Measurements from ENCODE around the gene UBXN4.

Gene UBXN4

GRCh38 chr2:135796606-135797005 lies 55.0 kb downstream of the UBXN4 start:
- Histone ChIP-seq H3K9me2 (replicated peaks; ENCODE audit: insufficient read depth, low read length) (no peaks in the 10 kb centered on the region), H3K27me3 (replicated peaks; ENCODE audit: insufficient read depth, low read length) (no peaks in the 10 kb centered on the region), H3K9ac (ENCODE audit: low read length) (no peak overlapping the region), H2AFZ (ENCODE audit: low read length) (no peak overlapping the region), H3K4me1 (ENCODE audit: low read length) (peaks cover 7% of the 10 kb centered on the region; the same call in 1 of the 2 replicates), H3K27ac (ENCODE audit: low read length) (no peak overlapping the region), H3K4me2 (ENCODE audit: low read depth, low read length) (no peak overlapping the region), H3F3A (ENCODE audit: insufficient read depth, low read length) (0 out of 2 replicates have a peak, but pooled peaks cover 8% of the 10 kb centered on the region), H3K36me3 (replicated peaks; ENCODE audit: insufficient read depth, low read length) (no peaks in the 10 kb centered on the region), H4K20me1 (ENCODE audit: insufficient read depth, low read length) (no peaks in the 10 kb centered on the region), H3K9me3 (replicated peaks; ENCODE audit: insufficient read depth, low read length) (no peaks in the 10 kb centered on the region), H3K4me3 (ENCODE audit: low read length) (no peak overlapping the region), H3K79me2 (ENCODE audit: low read length) (no peaks in the 10 kb centered on the region)
- no peak for DNase-seq
- TF ChIP-seq EZH2 (optimal IDR thresholded peaks at IDR 0.05; ENCODE audit: low read depth, low read length) (no peak), EZH2phosphoT487 (IDR thresholded peaks at IDR 0.05; ENCODE audit: low read length) (no peak), CTCF (IDR thresholded peaks at IDR 0.05; ENCODE audit: low read length) (no peak)

GRCh38 chr2:135797497-135798274 lies 56.0 kb downstream of the UBXN4 start:
- Histone ChIP-seq H3K27ac (ENCODE audit: low read length) (no peak overlapping the region), H3K4me2 (ENCODE audit: low read depth, low read length) (no peak overlapping the region)

GRCh38 chr2:135798275-135798705 lies 56.6 kb downstream of the UBXN4 start:
- Histone ChIP-seq H3F3A (ENCODE audit: insufficient read depth, low read length) (0 out of 2 replicates have a peak, but pooled peaks cover 8% of the 10 kb centered on the region), H3K9me3 (replicated peaks; ENCODE audit: insufficient read depth, low read length) (no peaks in the 10 kb centered on the region), H3K4me3 (ENCODE audit: low read length) (no peak overlapping the region), H2AFZ (ENCODE audit: low read length) (no peak overlapping the region), H3K79me2 (ENCODE audit: low read length) (no peaks in the 10 kb centered on the region), H3K36me3 (replicated peaks; ENCODE audit: insufficient read depth, low read length) (no peaks in the 10 kb centered on the region), H3K4me1 (ENCODE audit: low read length) (peaks cover 7% of the 10 kb centered on the region; the same call in 1 of the 2 replicates), H3K4me2 (ENCODE audit: low read depth, low read length) (no peak overlapping the region), H3K9me2 (replicated peaks; ENCODE audit: insufficient read depth, low read length) (no peaks in the 10 kb centered on the region), H4K20me1 (ENCODE audit: insufficient read depth, low read length) (no peaks in the 10 kb centered on the region), H3K27ac (ENCODE audit: low read length) (no peak overlapping the region), H3K27me3 (replicated peaks; ENCODE audit: insufficient read depth, low read length) (no peaks in the 10 kb centered on the region), H3K9ac (ENCODE audit: low read length) (no peak overlapping the region)
- DNase-seq, result no peak
- TF ChIP-seq EZH2 (optimal IDR thresholded peaks at IDR 0.05; ENCODE audit: low read depth, low read length), result no peak
- no peak for TF ChIP-seq EZH2phosphoT487 (IDR thresholded peaks at IDR 0.05; ENCODE audit: low read length)
- TF ChIP-seq CTCF (IDR thresholded peaks at IDR 0.05; ENCODE audit: low read length), result no peak

More at GRCh38 chr2:135797497-135798274, 56.0 kb downstream of the UBXN4 start:
- Histone ChIP-seq H4K20me1 (ENCODE audit: insufficient read depth, low read length) (no peaks in the 10 kb centered on the region), H2AFZ (ENCODE audit: low read length) (peak overlapping the region; percentile 7; the same call in 1 of the 2 replicates), H3K9me2 (replicated peaks; ENCODE audit: insufficient read depth, low read length) (no peaks in the 10 kb centered on the region), H3K9ac (ENCODE audit: low read length) (no peak overlapping the region), H3F3A (ENCODE audit: insufficient read depth, low read length) (0 out of 2 replicates have a peak, but pooled peaks cover 8% of the 10 kb centered on the region), H3K36me3 (replicated peaks; ENCODE audit: insufficient read depth, low read length) (no peaks in the 10 kb centered on the region), H3K9me3 (replicated peaks; ENCODE audit: insufficient read depth, low read length) (no peaks in the 10 kb centered on the region), H3K4me3 (ENCODE audit: low read length) (no peak overlapping the region), H3K79me2 (ENCODE audit: low read length) (no peaks in the 10 kb centered on the region), H3K27me3 (replicated peaks; ENCODE audit: insufficient read depth, low read length) (no peaks in the 10 kb centered on the region), H3K4me1 (ENCODE audit: low read length) (peaks cover 7% of the 10 kb centered on the region; the same call in 1 of the 2 replicates)
- DNase-seq, result peak; percentile 76
- TF ChIP-seq EZH2 (optimal IDR thresholded peaks at IDR 0.05; ENCODE audit: low read depth, low read length) (no peak), CTCF (IDR thresholded peaks at IDR 0.05; ENCODE audit: low read length) (peak; percentile 94), EZH2phosphoT487 (IDR thresholded peaks at IDR 0.05; ENCODE audit: low read length) (no peak)

All from MM.1S (cell line).